ENCODE measurements around the gene PPP2R5C. TPM values are rescaled to one million over a fixed set of nuclear protein-coding genes. Genes with fewer than 3 reads are reported as not detected.
"Not testable (repeated sequence)": the region's sequence is repeated elsewhere in the genome, so short reads cannot be mapped to it uniquely, and the experiment has no call there.

PPP2R5C gene
- polyA plus RNA-seq, 1 donor from 2014 or later = 111 TPM

DNA sequence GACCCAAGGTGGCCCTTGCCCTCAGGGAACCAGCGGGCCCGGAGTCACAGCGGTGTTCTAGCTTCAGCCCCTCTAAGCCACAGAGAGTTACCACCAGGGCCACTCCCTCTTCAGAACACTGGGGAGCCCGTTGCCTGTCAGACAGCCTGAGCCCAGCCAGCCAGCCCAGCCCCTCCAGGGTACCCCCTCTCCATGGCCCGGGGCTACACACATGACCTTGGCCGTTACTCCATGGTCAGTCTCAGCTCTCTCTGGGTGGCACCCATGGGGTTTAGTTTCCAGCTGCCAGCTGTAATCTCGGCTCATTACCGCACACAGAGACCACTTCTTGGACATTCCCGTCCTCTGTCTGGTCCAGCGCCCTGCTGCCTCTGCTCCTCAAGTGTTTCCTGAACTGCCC is 35.0 kb downstream of the PPP2R5C start:
- H3K9ac ChIP-seq (ENCODE audit: low read length) = no peak overlapping the region
- no peaks in the 10 kb centered on the region for H3K79me2 ChIP-seq (replicated peaks; ENCODE audit: insufficient read depth, low read length)
- no peaks in the 10 kb centered on the region for H4K20me1 ChIP-seq (ENCODE audit: insufficient read depth)
- no peak overlapping the region for H3K27ac ChIP-seq (ENCODE audit: low read length)
- H3K4me3 ChIP-seq (ENCODE audit: low read length) = no peak overlapping the region
- no peak overlapping the region for H2AFZ ChIP-seq (ENCODE audit: low read depth, low read length)
- no peaks in the 10 kb centered on the region for H3K9me3 ChIP-seq (ENCODE audit: low read length)
- TF ChIP-seq EZH2 (IDR thresholded peaks at IDR 0.05; ENCODE audit: borderline replicate concordance, insufficient read depth, low read length, poor library complexity, severe bottlenecking) (no peak), POLR2AphosphoS5 (IDR thresholded peaks at IDR 0.05) (no peak), TAF1 (IDR thresholded peaks at IDR 0.05; ENCODE audit: low read depth) (no peak), SMC3 (conservative IDR thresholded peaks at IDR 0.05; ENCODE audit: poor library complexity) (no peak)
- TF ChIP-seq, protein P1, sequence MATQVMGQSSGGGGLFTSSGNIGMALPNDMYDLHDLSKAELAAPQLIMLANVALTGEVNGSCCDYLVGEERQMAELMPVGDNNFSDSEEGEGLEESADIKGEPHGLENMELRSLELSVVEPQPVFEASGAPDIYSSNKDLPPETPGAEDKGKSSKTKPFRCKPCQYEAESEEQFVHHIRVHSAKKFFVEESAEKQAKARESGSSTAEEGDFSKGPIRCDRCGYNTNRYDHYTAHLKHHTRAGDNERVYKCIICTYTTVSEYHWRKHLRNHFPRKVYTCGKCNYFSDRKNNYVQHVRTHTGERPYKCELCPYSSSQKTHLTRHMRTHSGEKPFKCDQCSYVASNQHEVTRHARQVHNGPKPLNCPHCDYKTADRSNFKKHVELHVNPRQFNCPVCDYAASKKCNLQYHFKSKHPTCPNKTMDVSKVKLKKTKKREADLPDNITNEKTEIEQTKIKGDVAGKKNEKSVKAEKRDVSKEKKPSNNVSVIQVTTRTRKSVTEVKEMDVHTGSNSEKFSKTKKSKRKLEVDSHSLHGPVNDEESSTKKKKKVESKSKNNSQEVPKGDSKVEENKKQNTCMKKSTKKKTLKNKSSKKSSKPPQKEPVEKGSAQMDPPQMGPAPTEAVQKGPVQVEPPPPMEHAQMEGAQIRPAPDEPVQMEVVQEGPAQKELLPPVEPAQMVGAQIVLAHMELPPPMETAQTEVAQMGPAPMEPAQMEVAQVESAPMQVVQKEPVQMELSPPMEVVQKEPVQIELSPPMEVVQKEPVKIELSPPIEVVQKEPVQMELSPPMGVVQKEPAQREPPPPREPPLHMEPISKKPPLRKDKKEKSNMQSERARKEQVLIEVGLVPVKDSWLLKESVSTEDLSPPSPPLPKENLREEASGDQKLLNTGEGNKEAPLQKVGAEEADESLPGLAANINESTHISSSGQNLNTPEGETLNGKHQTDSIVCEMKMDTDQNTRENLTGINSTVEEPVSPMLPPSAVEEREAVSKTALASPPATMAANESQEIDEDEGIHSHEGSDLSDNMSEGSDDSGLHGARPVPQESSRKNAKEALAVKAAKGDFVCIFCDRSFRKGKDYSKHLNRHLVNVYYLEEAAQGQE (IDR thresholded peaks at IDR 0.05; ENCODE audit: borderline replicate concordance) = no peak
- H3K9me2 ChIP-seq (ENCODE audit: insufficient read depth, low read length) = no peaks in the 10 kb centered on the region
- H3K36me3 ChIP-seq (ENCODE audit: insufficient read depth, low read length) = no peaks in the 10 kb centered on the region
- no peaks in the 10 kb centered on the region for H3K27me3 ChIP-seq (ENCODE audit: insufficient read depth, low read depth, low read length)
- H3K4me2 ChIP-seq (ENCODE audit: low read length) = no peak overlapping the region
- no peaks in the 10 kb centered on the region for H3F3A ChIP-seq (ENCODE audit: insufficient read depth, low read length, poor library complexity, severe bottlenecking)

DNA sequence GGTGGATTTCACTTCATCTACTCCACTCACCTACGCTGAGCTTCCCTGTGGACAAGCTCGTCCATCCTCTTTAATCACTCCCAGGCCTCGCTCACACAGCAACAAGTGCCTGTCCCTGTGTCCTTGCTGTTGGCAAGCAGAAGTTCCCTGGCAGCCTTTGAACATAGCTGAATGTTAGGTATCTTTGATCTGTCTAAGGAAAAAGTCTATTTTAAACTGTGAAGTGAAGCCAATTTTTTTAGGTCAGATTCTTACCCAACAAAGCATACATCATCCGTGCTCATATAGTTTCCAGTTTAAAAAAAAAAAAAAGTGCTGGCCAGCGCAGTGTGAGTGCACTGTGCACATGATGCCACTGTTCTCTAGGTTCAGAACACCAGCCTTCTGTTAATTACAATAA is 36.3 kb downstream of the PPP2R5C start:
- no peak overlapping the region for H3K9ac ChIP-seq (ENCODE audit: low read length)
- no peaks in the 10 kb centered on the region for H3K9me3 ChIP-seq (ENCODE audit: low read length)

DNA sequence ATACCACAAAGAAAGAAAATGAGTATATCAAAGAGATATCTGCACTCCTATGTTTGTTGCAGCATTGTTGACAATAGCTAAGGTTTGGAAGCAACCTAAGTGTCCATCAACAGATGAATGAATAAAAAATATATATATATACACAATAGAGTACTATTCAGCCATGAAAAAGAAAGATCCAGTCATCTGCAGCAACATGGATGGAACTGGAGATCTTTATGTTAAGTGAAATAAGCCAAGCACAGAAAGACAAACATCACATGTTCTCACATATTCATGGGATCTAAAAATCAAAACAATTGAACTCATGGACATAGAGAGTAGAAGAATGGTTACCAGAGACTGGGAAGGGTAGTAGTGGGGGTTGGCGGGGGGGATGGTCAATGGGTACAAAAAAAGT is 42.9 kb downstream of the PPP2R5C start:
- H3K9me3 ChIP-seq (ENCODE audit: low read length); H3K9me2 ChIP-seq (ENCODE audit: insufficient read depth, low read length); H3F3A ChIP-seq (ENCODE audit: insufficient read depth, low read length, poor library complexity, severe bottlenecking); H3K27ac ChIP-seq (ENCODE audit: low read length); H3K36me3 ChIP-seq (ENCODE audit: insufficient read depth, low read length); H4K20me1 ChIP-seq (ENCODE audit: insufficient read depth); H3K27me3 ChIP-seq (ENCODE audit: insufficient read depth, low read depth, low read length); H3K79me2 ChIP-seq (replicated peaks; ENCODE audit: insufficient read depth, low read length); H3K4me2 ChIP-seq (ENCODE audit: low read length); H2AFZ ChIP-seq (ENCODE audit: low read depth, low read length); H3K4me3 ChIP-seq (ENCODE audit: low read length); H3K9ac ChIP-seq (ENCODE audit: low read length): not testable (repeated sequence)

More for the DNA sequence above, 36.3 kb downstream of the PPP2R5C start:
- Histone ChIP-seq H3K27ac (ENCODE audit: low read length) (no peak overlapping the region), H3K27me3 (ENCODE audit: insufficient read depth, low read depth, low read length) (no peaks in the 10 kb centered on the region), H3K9me2 (ENCODE audit: insufficient read depth, low read length) (no peaks in the 10 kb centered on the region), H3K4me2 (ENCODE audit: low read length) (no peak overlapping the region), H3K36me3 (ENCODE audit: insufficient read depth, low read length) (no peaks in the 10 kb centered on the region), H2AFZ (ENCODE audit: low read depth, low read length) (no peak overlapping the region), H4K20me1 (ENCODE audit: insufficient read depth) (no peaks in the 10 kb centered on the region), H3F3A (ENCODE audit: insufficient read depth, low read length, poor library complexity, severe bottlenecking) (no peaks in the 10 kb centered on the region), H3K79me2 (replicated peaks; ENCODE audit: insufficient read depth, low read length) (no peaks in the 10 kb centered on the region), H3K4me3 (ENCODE audit: low read length) (no peak overlapping the region)
- TF ChIP-seq, protein P2, sequence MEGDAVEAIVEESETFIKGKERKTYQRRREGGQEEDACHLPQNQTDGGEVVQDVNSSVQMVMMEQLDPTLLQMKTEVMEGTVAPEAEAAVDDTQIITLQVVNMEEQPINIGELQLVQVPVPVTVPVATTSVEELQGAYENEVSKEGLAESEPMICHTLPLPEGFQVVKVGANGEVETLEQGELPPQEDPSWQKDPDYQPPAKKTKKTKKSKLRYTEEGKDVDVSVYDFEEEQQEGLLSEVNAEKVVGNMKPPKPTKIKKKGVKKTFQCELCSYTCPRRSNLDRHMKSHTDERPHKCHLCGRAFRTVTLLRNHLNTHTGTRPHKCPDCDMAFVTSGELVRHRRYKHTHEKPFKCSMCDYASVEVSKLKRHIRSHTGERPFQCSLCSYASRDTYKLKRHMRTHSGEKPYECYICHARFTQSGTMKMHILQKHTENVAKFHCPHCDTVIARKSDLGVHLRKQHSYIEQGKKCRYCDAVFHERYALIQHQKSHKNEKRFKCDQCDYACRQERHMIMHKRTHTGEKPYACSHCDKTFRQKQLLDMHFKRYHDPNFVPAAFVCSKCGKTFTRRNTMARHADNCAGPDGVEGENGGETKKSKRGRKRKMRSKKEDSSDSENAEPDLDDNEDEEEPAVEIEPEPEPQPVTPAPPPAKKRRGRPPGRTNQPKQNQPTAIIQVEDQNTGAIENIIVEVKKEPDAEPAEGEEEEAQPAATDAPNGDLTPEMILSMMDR (IDR thresholded peaks at IDR 0.05; ENCODE audit: poor library complexity, severe bottlenecking) = no peak
- TF ChIP-seq TAF1 (IDR thresholded peaks at IDR 0.05; ENCODE audit: low read depth) = no peak

DNA sequence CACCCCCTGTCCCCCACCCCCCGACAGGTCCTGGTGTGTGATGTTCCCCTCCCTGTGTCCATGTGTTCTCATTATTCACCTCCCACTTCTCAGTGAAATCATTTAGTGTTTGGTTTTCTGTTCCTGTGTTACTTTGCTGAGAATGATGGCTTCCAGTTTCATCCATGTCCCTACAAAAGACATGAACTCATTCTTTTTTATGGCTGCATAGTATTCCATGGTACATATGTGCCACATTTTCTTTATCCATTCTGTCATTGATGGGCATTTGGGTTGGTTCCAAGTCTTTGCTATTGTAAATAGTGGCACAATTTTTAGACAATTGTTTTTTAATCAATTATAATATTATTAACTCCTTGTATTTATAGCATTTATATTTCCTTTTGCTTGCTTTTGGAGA is 44.7 kb downstream of the PPP2R5C start:
- H3K9me2 ChIP-seq (ENCODE audit: insufficient read depth, low read length); H3K9ac ChIP-seq (ENCODE audit: low read length); H4K20me1 ChIP-seq (ENCODE audit: insufficient read depth); H3K9me3 ChIP-seq (ENCODE audit: low read length); H3K27me3 ChIP-seq (ENCODE audit: insufficient read depth, low read depth, low read length); H2AFZ ChIP-seq (ENCODE audit: low read depth, low read length); H3K27ac ChIP-seq (ENCODE audit: low read length); H3K36me3 ChIP-seq (ENCODE audit: insufficient read depth, low read length); H3F3A ChIP-seq (ENCODE audit: insufficient read depth, low read length, poor library complexity, severe bottlenecking); H3K4me2 ChIP-seq (ENCODE audit: low read length); H3K4me3 ChIP-seq (ENCODE audit: low read length): not testable (repeated sequence)
- peaks cover 11% of the 10 kb centered on the region for H3K79me2 ChIP-seq (replicated peaks; ENCODE audit: insufficient read depth, low read length)
